ENCODE measurements around the gene FAM3D. TPM values are rescaled to one million over a fixed set of nuclear protein-coding genes. Genes with fewer than 3 reads are reported as not detected.
"Not testable (repeated sequence)": the region's sequence is repeated elsewhere in the genome, so short reads cannot be mapped to it uniquely, and the experiment has no call there.

FAM3D gene
- polyA plus RNA-seq, 3 donors = 0.28 to 1.9 (median 0.71) TPM

GRCh38 chr3:58711871-58712270 lies 45.3 kb upstream of the FAM3D start:
- no peak overlapping the region for H3K4me2 ChIP-seq (replicated peaks; ENCODE audit: extremely low read depth, low read length, poor library complexity, severe bottlenecking)
- Mint-ChIP-seq H3K4me1 (no peaks in the 10 kb centered on the region), H3K36me3 (no peaks in the 10 kb centered on the region), H3K27ac (no peak overlapping the region), H3K9me3 (peaks cover 5 to 28% (median 15%) of the 10 kb centered on the region in 7 donors), H3K4me3 (no peak overlapping the region), H3K27me3 (ENCODE audit: low read depth in 3 of 3) (peaks cover 0 to 2% (median 0%) of the 10 kb centered on the region in 3 donors)
- no peaks in the 10 kb centered on the region for H4K20me1 ChIP-seq (ENCODE audit: insufficient read depth, low read length)
- no peak overlapping the region for H2AFZ ChIP-seq (ENCODE audit: insufficient read depth, low read depth, low read length, poor library complexity, severe bottlenecking)
- DNase-seq = no peak
- H3K27me3 ChIP-seq (ENCODE audit: control insufficient read depth in 2 of 2, insufficient read depth in 2 of 2, low read length in 2 of 2) = no peaks in the 10 kb centered on the region
- 94% methylated on average over 7 of the region's 8 CpGs for WGBS (ENCODE audit: insufficient coverage)
- peaks cover 4 to 17% of the 10 kb centered on the region in 2 donors for H3K9me3 ChIP-seq (replicated peaks in 1 of 2; ENCODE audit: control insufficient read depth in 1 of 2, insufficient read depth in 1 of 2, low read length in 2 of 2)
- H3K36me3 ChIP-seq (replicated peaks in 1 of 2; ENCODE audit: control insufficient read depth in 1 of 2, insufficient read depth in 2 of 2, low read length in 2 of 2) = no peaks in the 10 kb centered on the region
- H3K9ac ChIP-seq (ENCODE audit: insufficient read depth, low read length, poor library complexity, severe bottlenecking) = no peak overlapping the region
- H3K79me2 ChIP-seq (ENCODE audit: insufficient read depth, low read length) = no peaks in the 10 kb centered on the region
- no peaks in the 10 kb centered on the region for H3K4me1 ChIP-seq (ENCODE audit: control insufficient read depth in 1 of 2, insufficient read depth in 2 of 2, low read length in 2 of 2)
- H3K27ac ChIP-seq (ENCODE audit: low read depth in 1 of 2, low read length in 2 of 2) = no peak overlapping the region
- intact Hi-C loops (cut with micrococcal nuclease) = no loop called here
- TF ChIP-seq CTCF (IDR thresholded peaks at IDR 0.05) = no peak
- H3K4me3 ChIP-seq (replicated peaks in 1 of 3; ENCODE audit: low read depth in 2 of 3, low read length in 3 of 3) = no peak overlapping the region

- H3K27ac ChIP-seq (ENCODE audit: low read depth in 1 of 2, low read length in 2 of 2); H3K4me1 Mint-ChIP-seq; DNase-seq; H3K9ac ChIP-seq (ENCODE audit: insufficient read depth, low read length, poor library complexity, severe bottlenecking); H3K36me3 Mint-ChIP-seq; H3K27me3 Mint-ChIP-seq (ENCODE audit: low read depth in 3 of 3); H3K4me3 ChIP-seq (replicated peaks in 1 of 3; ENCODE audit: low read depth in 2 of 3, low read length in 3 of 3); H3K4me3 Mint-ChIP-seq; H3K36me3 ChIP-seq (replicated peaks in 1 of 2; ENCODE audit: control insufficient read depth in 1 of 2, insufficient read depth in 2 of 2, low read length in 2 of 2); H3K27ac Mint-ChIP-seq; H3K4me1 ChIP-seq (ENCODE audit: control insufficient read depth in 1 of 2, insufficient read depth in 2 of 2, low read length in 2 of 2); H3K4me2 ChIP-seq (replicated peaks; ENCODE audit: extremely low read depth, low read length, poor library complexity, severe bottlenecking); intact Hi-C loops (cut with micrococcal nuclease); H3K9me3 ChIP-seq (replicated peaks in 1 of 2; ENCODE audit: control insufficient read depth in 1 of 2, insufficient read depth in 1 of 2, low read length in 2 of 2); H3K79me2 ChIP-seq (ENCODE audit: insufficient read depth, low read length); H2AFZ ChIP-seq (ENCODE audit: insufficient read depth, low read depth, low read length, poor library complexity, severe bottlenecking); H3K27me3 ChIP-seq (ENCODE audit: control insufficient read depth in 2 of 2, insufficient read depth in 2 of 2, low read length in 2 of 2); H4K20me1 ChIP-seq (ENCODE audit: insufficient read depth, low read length): not testable (repeated sequence)
- peaks cover under 1 to 13% (median 2%) of the 10 kb centered on the region in 7 donors for H3K9me3 Mint-ChIP-seq
- 100% methylated on average over 2 of the region's 3 CpGs for WGBS (ENCODE audit: insufficient coverage)
These were observed 42.4 kb upstream of the FAM3D start for GRCh38 chr3:58708983-58709382.
